IPS-18c (cell line): Measurements from ENCODE around the gene SAA4.
"Not testable (repeated sequence)": the region's sequence is repeated elsewhere in the genome, so short reads cannot be mapped to it uniquely, and the experiment has no call there.

Experiments used
- H3K4me3 ChIP-seq: 2 replicates; pipeline ENCODE4 v1.7.0; 2013; ENCODE audit warnings: low read depth, mild to moderate bottlenecking, low read length, moderate library complexity; ENCODE audit not compliant: insufficient read depth
- H3K9me3 ChIP-seq: one replicate; pipeline ENCODE4 v1.6.1; 2013; ENCODE audit warnings: mild to moderate bottlenecking, low read length, moderate library complexity; ENCODE audit not compliant: control insufficient read depth, insufficient read depth

Gene SAA4

DNA sequence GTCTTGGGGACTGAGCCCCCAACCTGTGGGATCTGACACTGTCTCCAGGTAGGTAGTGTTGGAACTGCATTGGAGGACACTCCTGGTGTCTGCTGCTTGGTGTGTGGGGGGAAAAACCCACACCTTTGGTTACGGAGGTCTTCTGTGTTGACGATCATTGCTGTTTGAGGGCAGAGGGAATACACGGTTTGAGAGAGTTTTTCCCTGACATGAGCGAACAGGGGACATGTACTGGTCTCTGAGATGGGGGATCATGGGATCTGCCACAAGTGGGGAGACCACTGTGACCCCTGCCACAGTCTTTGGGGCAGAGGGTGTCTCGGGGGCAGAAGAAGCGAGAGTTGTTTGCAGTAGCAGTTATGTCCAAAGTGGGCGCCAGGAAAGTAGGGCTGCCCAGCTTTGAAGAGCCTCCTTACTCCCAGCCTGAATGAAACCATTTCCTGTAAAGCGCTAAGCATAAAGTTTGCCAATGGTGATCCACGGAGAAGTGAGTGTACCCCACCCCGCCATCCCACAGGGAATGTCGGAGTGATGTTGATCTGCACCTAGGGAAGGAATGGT lies 17.3 kb upstream of the SAA4 start:
- H3K9me3 ChIP-seq: no peaks in the 10 kb centered on the region
- no peak overlapping the region for H3K4me3 ChIP-seq

GRCh38 chr11:18253233-18253632 lies 16.6 kb upstream of the SAA4 start:
- no peaks in the 10 kb centered on the region for H3K9me3 ChIP-seq
- no peak overlapping the region for H3K4me3 ChIP-seq

- Histone ChIP-seq H3K9me3 (peaks cover 2% of the 10 kb centered on the region), H3K4me3 (no peak within 1 kb of the TSS)
Measured at GRCh38 chr11:18248561-18248960, 12.0 kb upstream of the SAA4 start, which contains the start of gene SAA2. SAA2 (minus strand) TSS chr11:18248668; CDS start chr11:18248011, 657 bp downstream.

- not testable (repeated sequence) for H3K4me3 ChIP-seq, H3K9me3 ChIP-seq
Measured at GRCh38 chr11:18247191-18247581, 10.6 kb upstream of the SAA4 start.

- not testable (repeated sequence) for H3K9me3 ChIP-seq, H3K4me3 ChIP-seq
Measured at GRCh38 chr11:18246379-18247190, 10.0 kb upstream of the SAA4 start.

GRCh38 chr11:18245396-18245795 lies 8.8 kb upstream of the SAA4 start:
- H3K4me3 ChIP-seq: no peak overlapping the region

GRCh38 chr11:18243783-18244362 lies 7.3 kb upstream of the SAA4 start:
- Histone ChIP-seq H3K9me3 (peaks cover 2% of the 10 kb centered on the region), H3K4me3 (no peak overlapping the region)

More at GRCh38 chr11:18245396-18245795, 8.8 kb upstream of the SAA4 start:
- peaks cover 2% of the 10 kb centered on the region for H3K9me3 ChIP-seq

DNA sequence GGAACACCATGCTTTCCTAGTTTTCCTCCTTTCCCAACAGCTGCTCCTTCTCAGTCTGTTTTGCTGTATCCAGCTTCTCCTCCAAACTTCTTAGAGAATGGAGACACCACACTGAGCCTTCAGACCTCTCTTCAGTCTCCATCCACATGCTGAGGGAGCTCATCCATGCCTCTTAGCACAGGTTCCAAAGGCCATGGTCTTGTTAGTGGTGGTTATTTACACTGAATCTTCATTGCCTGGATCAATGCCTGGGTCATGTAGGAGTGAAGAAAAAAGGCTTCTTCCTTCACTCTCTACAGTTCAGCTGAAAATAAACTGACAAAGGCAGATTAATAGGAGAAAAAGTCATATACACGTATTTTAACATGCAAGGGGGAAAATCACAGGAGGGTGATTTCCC lies 3.1 kb upstream of the SAA4 start:
- peaks cover 2% of the 10 kb centered on the region for H3K9me3 ChIP-seq
- no peak overlapping the region for H3K4me3 ChIP-seq

DNA sequence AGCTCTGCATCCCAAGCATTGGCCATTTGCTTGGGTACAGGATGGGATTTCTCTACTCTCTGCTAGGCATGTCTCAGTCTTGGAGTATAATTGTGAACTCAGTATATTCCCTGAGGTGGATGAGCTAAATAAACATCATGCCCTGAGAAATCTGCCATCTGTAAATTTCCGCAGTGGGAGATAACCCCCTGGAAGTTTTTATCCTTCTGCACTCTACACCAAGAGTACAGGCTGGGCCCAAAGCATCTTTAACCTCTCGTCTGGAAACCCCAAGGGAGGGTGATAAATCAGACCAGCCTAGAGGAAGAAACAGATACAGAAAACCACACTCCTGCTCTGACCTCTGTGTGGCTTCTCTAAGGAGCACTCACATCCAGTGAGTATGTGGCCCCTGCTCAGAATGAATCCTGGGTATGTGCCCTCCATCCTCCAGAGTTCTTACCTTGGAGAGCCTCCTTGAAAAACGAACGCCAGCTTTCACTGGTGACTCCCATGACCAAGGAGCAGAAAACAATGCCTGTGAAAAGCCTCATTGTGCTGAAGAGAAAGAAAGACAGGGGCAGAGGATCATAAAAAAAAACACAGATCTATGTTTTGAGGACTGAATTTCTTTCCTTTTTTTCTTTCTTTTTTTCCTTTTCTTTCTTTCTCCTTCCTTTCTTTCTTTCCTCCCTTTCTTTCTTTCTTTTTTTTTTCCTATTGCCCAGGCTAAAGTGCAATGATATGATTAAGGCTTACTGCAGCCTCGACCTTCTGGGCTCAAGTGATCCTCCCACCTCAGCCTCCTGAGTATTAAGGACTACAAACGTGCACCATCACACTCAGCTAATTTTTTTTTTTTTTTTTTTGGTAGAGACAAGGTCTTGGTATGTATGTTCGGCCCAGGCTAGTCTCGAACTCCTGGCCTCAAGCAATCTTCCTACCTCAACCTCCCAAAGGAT lies 938 bp downstream of the SAA4 start:
- H3K4me3 ChIP-seq: no peak overlapping the region
- no peaks in the 10 kb centered on the region for H3K9me3 ChIP-seq

DNA sequence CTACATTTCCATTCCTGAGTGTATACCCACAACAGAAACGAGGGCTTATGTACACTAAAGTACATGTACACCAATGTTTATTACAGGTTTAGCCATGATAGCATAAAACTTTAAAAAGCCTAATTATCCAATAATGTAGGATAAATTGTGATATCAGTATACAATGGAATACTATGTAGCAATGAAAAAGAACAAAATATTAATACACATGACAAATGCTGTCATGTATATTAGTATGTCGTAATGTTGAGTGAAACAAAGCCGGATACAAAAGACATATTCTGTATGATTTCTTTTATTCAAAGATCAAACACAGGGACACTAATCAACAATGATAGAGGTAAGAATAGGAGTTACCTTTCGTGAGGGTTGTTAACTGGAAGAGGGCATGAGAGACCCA lies 2.7 kb downstream of the SAA4 start:
- Histone ChIP-seq H3K4me3 (no peak overlapping the region), H3K9me3 (no peaks in the 10 kb centered on the region)

- H3K9me3 ChIP-seq: no peaks in the 10 kb centered on the region
- H3K4me3 ChIP-seq: no peak overlapping the region
Measured at GRCh38 chr11:18230859-18231258, 5.7 kb downstream of the SAA4 start.

- Histone ChIP-seq H3K4me3 (no peak overlapping the region), H3K9me3 (no peaks in the 10 kb centered on the region)
Measured at GRCh38 chr11:18229501-18229900, 7.1 kb downstream of the SAA4 start.

DNA sequence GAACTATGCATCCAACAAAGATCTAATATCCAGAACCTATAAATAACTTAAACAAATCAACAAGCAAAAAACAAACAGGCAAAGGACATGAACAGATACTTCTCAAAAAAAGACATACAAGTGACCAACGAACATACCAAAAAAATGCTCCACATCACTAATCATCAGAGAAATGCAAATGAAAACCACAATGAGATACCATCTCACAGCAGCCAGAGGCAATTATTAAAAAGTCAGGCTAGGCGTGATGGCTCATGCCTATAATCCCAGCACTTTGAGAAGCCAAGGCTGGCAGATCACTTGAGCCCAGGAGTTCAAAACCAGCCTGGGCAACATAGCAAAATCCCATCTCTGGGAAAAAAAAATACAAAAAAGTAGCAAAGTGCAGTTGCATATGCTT lies 10.7 kb downstream of the SAA4 start:
- Histone ChIP-seq H3K4me3 (no peak overlapping the region), H3K9me3 (no peaks in the 10 kb centered on the region)

- Histone ChIP-seq H3K9me3 (no peaks in the 10 kb centered on the region), H3K4me3 (no peak overlapping the region)
Measured at GRCh38 chr11:18223591-18224387, 12.8 kb downstream of the SAA4 start.

DNA sequence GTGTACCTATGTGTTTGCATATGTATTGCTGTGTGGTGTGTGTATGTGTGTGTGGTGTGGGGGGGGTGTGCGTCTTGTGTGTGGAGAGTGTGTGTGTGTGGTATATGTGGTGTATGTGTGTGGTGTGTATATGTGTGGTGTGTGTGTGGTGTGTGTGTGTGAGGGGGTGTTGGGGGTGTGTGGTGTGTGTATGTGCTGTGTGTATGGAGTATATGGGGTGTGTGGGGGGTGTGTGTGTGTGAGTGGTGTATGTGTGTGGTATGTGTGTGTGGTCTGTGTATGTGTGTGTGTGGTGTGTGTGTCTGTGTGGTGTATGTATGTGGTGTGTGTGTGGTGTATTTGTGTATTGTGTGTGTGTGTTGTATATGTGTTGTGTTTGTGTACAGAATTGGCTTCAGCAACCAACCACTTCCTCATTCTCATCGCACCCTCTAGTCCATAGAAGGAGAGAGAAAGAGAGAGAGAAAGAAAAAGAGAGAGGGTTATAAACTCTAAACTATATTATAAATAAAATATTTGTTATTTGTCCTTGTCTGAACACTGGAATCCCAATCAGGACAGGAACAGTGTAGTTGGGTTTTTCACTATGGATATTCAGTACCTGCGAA lies 13.7 kb downstream of the SAA4 start:
- Histone ChIP-seq H3K4me3 (no peak overlapping the region), H3K9me3 (no peaks in the 10 kb centered on the region)

DNA sequence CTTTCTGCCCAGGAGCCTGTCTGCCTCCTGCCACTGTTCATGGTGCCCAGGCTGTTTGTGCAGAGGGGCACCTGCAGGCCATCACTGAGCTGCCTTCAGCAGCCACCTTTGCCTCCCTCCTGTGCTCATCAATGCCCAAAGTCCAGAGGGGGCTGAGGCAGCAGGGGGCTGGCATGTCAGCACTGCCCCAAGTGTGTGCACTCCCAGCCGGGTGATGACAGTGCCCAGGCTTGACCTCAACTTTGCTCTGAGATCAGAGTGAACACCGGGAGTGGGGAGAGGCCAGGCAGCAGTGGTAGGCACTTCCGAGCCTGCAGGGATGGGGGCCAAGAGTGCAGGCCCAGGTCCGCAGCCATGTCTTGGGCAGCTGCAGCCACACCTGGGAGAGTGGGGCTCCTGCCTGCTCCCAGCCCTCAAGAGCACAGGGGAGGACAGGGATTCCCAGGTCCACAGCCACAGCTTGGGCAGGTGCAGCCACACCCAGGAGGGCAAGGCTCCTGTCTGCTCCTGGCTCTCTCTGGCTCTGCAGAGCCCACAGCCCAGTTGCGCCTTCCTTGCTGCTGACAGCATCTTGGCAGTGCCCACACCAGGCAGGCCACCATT lies 15.2 kb downstream of the SAA4 start:
- Histone ChIP-seq H3K4me3 (no peak overlapping the region), H3K9me3 (no peaks in the 10 kb centered on the region)
